ENCODE measurements around the gene DSCAML1.

The DSCAML1 gene

DNA sequence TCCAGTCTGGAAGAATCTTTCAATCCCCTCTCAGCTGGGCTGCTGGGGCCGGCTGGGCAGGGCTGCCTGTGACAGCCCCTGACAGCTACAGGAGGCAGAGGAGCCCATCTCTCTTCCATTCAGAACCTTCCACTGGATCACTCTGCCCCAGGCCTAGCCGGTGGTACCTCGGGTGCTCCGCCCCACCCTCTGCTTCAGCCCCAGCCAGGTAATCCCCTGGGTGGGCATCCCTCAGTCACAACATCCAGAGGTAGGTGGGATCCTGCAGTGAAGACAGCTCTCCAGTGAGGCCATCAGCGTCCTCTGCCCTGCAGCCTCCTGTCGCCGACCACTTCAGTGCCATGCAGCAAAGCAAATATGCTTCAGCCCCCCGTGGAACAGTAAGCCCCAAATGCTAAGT, 223.7 kb downstream of the DSCAML1 start:
- no peak for DNase-seq

DNA sequence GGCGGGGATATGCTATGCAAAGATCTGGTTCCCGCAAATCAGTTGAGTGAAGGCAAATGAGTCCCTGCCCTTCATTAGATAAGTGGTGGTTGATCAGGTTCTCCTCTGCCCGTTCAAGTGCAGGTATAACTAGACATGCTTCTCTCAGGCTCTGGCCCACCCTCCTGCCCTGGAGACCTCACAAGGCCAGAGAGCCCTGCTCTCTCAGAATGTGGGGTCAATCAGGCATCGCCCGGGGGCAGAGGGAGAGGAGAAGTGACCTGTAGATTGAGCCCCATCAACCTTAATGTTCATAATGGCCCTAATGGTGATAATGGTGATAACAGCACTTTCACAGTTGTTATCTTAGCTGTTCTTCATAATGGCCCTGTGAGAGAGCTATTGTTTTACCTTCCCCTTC, 224.3 kb downstream of the DSCAML1 start:
- no peak for DNase-seq

DNA sequence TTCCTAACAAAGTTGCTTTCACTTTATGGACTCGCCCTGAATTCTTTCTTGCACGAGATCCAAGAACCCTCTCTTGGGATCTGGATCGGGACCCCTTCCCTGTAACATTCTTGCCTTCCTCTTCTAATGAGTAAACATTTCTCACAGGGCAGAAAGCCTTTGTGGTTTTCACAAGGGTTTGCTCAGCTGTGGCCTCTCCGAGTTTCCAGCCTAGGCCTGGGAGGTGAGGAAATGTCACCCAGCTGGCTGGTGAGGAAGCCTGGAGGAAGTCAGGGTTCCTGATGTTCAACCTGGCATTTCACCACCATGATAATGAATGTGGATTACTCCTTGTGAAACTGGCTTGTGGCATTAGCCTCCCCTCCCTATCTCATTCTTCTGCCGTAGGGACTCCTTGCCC, 224.9 kb downstream of the DSCAML1 start:
- DNase-seq = no peak

DNA sequence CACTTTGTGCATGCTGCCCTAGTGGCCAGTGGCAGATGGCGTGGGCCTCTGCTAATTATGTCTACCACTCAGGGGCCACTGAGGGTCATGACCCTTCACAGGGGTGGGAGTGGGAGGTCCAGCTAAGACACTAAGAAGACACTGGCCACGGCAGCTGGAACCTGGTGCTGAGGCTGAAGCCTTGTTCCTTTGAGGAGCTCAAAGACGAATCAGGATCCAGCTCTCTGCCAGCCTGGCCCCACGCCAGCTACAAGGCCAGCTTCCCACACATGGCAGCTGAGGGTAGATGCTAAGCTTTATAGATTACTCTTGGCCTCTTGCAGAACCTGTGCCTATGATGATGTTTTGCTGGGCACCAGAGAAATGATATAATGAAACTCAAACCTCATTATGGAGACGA, 226.3 kb downstream of the DSCAML1 start:
- no peak for DNase-seq

DNA sequence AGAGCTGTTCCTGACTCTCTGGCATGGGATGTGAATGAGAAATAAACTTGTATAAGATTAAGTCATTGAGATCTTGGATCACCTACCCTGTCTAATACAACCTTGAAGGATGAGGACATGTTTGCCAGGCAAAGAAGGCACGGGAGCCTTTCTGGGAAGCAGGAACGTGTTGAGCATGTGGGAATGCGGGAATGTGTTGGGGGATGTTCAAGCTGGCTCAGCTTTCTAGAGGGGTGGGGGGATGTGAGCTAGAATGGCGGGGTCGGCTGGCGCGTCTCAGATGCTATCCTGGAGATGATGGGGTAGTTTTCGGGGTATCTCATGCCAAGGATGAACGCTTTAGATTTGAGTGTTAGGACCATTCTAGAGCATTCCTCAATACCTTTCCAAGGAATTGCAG, 227.1 kb downstream of the DSCAML1 start:
- no peak for DNase-seq

DNA sequence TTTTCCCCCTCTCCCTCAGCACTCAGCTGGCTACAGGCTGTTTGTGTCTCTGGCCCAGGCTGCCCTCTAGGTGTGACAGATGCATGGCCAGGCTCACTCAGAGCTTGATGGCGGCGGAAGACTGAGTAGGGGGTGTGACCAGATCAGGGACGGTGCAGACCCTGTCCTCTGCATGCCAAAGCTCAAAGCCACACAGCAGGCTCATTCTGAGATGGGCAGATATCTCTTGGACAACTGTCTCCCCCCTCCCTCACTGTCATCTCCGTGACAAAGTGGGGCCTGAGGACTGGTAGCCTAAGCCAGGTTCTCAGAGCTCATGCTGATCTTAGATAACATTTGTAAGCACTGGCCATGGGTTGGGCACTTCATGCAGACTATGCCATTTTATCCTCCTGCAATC, 231.3 kb downstream of the DSCAML1 start:
- DNase-seq = no peak

DNA sequence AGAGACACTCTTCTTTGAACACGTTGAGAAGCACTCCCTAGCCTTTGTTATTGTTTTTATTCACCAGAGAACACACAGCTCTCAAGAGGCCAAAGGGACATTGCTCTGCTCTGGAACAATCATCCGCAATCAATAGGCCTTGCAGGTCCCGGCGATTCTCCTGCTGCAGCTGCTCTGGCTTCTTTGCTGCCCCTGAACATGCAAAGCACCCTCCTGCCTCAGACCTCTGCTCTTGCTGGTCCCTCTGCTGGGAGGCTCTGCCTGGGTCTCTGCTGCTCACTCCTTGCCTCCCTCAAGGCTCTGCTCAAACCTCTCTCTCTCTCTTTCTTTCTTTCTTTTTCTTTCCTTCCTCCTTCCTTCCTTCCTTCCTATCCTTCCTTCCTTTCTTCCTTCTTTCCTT, 232.7 kb downstream of the DSCAML1 start:
- no peak for DNase-seq

DNA sequence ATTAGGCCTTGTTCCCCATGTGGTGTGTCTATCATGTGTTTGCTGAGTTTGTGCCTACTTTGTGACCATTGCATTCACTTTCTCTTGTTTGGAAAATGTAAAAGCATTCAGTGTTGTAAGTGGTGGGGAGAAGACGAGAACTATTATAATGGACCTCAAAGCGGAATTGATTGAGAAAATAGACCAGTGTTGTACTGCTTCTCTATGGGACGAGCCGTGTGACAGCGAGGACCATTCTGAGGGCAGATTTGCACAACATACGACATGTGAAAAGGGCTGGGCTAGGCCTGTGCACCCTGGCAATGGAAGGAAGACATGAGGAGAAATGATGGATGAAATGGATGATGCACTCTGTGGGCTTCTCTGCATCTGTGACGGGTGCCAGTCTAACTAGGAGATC, 233.5 kb downstream of the DSCAML1 start:
- DNase-seq = no peak

DNA sequence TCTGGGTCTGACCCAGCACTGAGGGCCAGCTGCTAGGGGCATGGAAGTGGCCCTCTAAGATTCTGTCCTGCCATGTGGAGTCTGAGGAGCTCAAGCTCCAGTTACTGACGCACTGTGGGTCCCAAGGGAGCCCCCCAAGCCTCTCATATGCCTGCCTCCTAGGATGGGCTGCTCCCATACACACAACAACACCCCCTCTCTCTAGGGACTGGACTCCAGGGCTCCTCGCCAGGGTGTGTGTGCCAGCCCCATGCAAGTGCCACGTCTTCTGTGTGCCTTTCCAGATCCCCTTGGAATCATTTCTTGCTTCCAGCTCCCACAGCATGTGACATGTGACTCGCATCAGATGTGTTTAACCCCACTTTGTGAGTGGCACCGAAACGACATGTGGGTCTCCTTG, 234.9 kb downstream of the DSCAML1 start:
- DNase-seq = no peak

DNA sequence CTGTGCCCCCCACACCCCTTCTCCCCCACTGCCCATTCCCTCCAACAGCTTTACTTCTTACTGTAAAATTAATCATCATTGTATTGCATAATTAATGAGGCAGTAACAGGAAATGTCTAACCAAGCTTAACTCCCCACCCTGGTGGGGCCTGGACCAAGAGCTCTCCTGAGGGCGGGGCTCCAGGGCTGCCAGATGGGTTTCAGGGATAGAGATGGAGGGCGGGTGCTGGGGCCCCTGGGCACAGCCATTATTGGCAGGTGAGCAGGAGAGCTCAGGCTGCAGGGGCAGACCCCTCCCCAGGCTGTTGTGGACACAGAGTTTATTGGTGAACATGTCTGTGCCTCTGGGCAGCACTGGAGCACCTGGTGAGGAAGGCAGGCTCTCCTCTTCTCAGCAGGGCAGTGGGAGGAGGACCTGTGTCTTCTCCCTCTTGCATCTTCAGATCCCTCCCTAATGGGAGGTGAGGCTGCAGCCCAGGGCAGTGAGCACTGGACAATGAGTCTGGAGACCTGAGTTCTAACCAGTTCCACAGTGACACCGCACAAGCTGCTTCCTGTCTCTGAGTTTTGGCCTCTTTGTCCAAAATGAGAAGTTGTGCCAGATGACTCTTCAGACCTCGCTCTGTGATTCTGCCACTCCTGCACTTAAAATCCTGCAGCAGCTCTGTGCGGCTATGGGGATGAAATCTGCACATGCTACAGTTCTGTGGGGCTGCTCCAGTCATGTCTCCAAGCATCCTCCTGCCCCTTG, 236.1 kb downstream of the DSCAML1 start:
- no peak for DNase-seq

DNA sequence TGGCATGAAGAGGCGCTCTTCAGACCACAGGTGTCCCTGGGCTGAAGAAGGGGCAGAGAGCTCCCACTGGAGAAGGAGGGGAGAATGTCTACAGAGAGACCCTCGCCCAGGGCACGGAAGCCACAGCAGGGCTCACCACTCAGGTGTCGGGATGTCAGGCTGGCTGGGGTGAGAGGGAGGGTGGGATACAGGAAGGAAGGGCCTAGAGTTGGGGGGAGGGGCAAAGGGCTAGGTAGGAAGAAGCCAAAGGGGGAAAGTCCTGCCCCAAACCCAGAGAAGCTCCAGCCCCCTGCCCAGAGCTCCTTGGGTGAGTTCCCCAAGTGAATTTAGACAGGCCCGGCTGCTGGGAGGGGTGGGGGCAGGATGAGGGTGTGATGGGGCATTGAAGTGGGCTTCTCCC, 237.3 kb downstream of the DSCAML1 start:
- DNase-seq = no peak

DNA sequence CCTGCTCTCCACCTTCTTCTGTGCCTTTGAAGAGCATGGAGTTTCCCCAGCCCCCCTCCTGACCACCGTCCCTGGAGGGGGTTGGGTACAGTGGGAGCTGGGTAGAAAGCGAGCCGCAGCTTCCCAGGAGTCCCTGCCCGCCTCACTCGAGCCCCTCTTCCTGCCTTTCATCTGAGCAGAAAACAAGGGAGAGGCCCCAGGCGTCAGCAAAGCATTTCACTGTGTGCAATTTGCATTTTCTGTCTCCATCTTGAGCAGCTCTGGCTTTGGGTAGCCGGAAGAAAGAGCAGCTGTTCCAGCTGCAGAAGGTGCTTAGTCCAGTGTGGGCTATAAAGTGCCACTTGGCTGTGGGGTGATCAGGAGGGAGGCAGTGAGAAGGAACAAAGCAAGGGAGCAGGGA, 239.7 kb downstream of the DSCAML1 start:
- no peak for DNase-seq

DNA sequence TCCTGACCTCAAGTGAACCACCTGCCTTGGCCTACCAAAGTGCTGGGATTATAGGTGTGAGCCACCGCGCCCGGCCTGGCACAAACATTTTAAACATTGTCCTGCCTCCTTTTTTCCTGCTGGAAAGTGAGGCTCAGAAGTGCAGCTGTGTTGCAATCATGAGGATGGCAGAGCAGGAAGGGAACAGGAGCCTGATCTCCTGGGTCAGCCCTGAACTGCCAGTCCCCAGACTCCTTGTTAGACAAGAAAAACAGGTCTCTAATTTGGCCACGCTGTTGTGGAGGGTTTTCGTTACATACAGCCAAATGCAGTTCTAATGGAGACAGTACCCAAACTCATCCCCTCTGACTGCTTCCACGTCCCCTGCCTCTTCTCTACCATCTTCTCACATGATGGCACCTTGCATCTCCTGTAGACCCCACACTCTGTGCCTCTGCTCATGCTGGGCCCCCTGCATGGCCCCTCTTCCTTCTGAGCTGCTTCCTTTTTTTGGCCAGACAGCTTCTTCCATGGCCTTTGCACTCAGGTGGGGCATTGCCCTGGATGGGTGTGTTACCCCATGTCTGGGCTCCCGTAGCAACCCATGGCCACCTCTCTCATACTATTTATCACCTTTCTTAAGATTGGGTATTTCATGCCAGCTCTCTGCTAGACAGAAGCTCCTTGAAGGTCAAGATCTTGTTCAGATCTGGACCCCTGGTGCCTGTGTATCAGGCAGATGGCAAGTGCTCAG, 242.2 kb downstream of the DSCAML1 start:
- no peak for DNase-seq

DNA sequence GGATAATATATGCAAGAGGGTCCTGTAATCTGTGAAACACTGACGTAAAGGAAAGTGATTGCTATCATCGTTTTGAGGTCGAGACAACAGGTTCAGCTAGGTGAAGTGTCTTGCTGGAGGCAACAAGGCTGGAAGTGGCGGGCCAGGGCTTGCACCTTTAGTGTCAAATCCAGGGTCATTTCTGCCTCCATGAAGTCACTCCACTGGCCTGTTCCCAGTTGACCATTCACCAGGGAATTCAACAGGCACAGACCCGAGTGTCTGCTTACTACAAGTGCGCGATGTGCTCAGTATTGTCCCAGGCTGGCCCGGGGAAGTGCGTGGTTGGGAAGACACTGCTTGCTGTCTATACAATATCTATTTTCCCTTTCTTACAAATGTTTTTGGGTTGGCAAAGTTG, 244.4 kb downstream of the DSCAML1 start:
- no peak for DNase-seq

DNA sequence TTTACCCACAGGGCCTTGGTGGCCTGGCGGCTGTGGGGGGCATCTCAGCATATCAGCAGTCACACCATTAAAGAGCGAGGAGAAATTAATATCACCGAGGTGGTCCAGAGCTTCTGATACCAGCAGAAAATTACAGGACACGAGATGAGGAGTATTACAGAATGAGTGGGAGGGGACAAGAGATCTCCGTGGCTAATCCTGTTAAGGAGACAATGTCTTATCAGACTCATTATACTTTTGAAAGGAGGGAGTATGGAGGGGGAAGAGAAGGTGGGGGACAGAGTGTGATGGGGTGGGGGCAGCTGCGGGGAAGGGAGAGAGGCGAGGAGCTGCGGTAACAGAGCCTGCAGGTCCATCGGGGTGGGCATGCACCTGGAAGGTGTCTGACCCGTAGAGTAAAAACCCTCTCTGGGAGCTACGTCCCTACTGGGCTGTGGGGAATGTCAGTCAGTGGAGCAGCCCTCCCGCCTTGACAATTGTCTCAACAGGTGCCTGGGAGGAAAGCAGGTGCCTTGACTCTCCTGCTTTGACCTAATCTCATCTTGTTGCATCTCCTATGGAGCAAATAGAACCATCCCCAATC, 245.2 kb downstream of the DSCAML1 start:
- DNase-seq = no peak

DNA sequence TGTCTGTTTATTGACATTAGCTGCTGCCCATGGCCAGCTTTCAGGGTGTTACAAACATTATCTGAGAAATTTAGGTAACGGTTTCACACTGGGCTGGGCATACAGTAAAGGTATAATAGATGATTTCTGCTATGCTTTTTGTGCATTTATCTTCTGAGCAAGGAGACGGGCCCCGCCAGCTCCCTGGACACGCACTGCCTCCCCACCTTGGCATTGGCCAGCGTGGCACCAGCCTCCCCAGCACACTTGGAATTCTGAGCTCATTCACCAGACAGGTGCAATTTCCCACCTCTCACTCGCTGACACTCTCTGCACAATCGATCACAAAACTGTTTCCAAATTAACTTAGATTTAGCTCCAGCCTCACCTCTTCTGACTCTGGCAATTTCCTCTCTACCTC, 246.6 kb downstream of the DSCAML1 start:
- no peak for DNase-seq

DNA sequence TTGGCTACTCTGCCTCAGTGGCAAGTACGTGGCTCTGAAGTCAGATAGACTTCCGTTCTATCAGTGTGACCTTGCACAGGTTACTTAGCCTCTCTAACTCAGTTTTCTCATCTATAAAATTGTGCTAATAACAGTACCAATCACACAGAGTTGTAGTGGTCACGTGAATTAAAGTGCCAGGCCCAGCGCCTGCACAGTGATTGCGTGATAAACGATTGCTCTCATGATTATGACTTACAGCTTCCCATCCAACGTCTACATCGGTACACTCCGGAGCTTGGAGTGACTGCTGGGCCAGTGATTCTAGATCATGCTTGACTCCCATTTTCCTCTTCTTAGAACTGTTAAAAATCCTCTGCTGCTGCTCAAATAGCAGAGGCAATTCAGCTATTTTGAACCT, 247.6 kb downstream of the DSCAML1 start:
- no peak for DNase-seq

DNA sequence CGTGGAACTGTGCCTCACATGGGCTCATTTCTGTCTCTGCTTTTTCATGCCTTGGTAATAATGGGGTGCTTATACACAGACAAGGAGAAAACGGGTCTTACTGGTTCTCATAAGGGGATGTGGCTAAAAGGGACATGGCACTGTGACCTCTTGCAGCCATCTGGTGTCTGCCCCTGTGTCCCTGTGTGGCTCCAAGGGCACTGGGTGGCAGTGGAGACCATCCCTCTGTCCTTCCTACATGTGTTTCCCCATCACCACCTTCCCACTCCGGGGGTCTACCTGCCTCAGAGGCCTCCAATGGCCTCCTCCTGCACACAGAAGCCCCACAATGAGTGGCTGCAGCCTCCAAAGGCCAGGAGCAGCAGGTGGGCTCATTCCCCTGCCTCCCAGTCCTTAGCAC, 248.1 kb downstream of the DSCAML1 start:
- no peak for DNase-seq

DNA sequence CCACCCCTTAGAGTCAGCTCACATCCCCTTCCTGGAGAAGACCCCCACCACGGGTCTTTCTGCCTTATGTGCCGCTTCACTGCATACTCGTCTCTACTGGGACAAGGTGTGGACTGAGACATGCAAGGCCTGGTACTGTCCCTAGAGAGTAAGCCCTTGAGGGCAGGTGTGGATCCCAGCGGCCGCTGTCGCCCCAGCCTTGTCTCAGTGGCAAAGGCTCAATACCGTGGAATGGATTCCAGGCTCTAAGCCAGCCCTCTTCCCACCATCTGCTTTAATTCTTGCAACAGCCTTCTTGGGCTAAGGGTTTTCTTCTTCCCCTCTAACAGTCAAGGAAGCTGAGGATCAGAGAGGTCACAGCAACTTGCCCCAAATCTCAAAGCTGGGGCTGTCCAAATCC, 249.1 kb downstream of the DSCAML1 start:
- no peak for DNase-seq

DNA sequence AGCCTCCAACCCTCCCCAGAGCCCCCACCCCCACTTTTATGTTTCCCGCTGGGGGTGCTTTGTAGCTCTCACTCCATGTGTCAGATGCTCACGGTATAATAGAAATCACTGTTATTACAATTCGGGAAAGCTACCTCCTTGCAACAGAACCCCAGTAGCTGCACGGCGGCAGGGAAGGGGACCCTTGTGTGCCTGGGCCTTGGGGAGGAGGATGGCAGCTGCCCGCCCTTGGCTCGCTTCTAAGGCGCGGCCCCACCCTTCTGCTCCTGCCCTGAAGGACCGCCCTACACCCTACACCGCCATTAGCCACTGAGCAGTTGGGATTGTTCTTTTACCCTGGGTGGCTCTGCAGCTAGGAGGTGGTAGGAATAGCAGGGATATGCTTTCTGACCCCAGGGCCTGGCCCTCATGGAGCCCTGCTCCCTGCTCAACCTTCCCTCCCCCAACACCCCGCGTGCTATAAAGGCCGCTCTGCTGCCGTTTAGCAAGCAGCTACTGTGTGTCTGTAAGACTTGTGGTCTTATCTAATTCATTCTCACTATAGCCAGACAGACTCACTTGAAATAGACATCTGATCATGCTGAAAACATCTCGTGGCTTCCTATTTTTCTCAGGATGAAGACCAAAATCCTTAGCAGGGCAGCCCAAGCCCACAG, 249.7 kb downstream of the DSCAML1 start:
- DNase-seq = no peak

DNA sequence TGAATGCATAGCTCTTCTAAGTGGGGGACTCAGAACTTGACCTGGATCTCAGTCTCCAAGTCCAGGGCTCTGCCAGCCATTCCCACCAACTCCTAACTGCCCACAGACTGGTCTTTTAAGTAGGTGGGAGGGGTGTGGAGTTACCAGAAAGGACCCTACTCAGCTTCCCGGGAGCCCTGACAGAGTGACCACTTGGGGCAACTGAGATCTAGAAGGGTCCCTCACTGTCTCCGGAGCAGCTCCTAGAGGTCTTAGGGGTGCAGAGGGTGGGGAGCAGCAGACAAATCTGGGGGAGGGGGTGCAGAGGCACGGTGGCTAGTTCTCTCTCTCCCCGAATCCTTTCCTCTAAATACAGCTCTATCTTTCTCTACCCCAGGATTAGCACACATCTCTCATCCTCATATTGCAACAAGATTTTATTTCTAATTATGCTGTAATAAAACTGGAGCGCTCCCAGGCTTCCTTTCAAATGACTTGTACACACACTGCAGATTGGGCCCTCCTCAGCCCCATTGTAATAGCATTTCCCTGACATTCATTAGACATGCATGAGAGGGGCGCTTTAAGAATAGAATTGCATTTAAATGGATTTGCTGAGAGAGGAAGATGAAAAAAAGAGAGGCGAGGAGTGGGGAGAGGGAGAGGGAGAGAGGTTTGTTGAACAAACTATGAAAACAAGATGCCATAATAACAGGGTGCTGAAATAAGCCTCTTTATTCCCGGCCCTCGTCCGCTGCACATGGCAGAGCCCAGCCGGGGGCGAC, 250.4 kb downstream of the DSCAML1 start:
- no peak for DNase-seq

DNA sequence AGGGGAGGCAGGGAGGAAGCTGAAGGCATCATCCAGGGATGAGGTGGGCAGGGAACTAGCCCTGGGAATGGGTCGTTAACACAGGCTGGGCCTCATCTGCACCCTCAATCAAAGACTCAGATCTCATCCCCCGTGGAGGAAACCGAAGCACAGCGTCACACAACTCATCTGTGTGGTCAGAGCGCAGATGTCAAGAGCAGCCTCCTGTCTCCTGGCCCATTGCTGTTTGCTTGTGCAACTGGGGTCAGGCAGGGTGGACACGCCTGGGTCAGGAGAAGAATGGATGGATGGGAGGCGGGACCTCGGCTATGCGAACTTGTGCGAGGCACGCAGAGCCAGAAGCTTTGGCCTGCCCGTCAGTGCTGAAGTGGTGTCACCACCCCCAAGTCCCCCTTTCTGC, 251.3 kb downstream of the DSCAML1 start:
- DNase-seq = no peak

DNA sequence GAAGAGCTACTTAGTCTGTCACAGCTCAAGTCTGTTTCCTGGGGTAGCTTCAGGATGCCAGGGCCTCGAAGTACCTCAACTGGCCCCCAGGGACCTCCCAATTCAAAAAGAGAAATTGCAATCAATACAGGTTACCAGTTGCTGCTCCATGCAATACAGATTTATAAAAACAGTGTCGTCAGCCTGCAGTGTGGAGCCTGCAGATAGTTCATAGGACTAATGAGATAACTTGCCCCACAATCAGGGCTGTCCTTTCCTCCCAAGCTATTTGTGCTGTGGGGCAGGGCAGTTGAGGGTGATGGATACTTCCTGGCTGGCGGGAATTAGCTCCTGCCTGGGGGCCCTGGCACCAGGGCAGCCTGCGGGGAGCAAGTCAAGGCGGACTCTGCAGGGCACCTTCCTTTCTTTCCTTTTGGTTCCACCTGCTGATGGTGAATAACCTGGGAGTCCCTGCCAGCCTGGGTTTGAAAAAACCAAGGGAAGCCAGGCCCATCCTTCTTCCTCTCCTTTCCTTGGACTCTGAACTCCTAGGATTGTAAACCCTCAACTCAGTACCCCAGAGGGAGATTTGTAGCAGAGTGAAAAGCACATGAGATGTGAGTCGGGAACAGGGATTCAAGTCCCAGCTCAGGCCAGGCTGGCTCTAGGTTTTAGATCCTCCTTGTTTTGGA, 252.8 kb downstream of the DSCAML1 start:
- DNase-seq = no peak
